Loucy (cell line): ENCODE data around the gene GDPD3.

Experiments
- H2AFZ ChIP-seq: fragments of 200-600 bp; sonication (generic); 2 replicates; pipeline ENCODE4 v1.6.0; 2016; ENCODE audit warnings: antibody characterized with exemption, mild to moderate bottlenecking, low read length, moderate library complexity
- H3F3A ChIP-seq: fragments of 200-600 bp; 2 replicates; pipeline ENCODE4 v1.6.0; 2016; ENCODE audit warnings: antibody characterized with exemption, low read depth, mild to moderate bottlenecking
- H3K27me3 ChIP-seq: fragments of 200-600 bp; sonication (generic); 2 replicates; pipeline ENCODE4 v1.6.1; 2014; ENCODE audit warnings: low read length, mild to moderate bottlenecking; ENCODE audit not compliant: insufficient read depth, poor library complexity, severe bottlenecking
- H3K36me3 ChIP-seq: fragments of 200-600 bp; sonication (generic); 2 replicates; pipeline ENCODE4 v1.6.1; 2016; ENCODE audit warnings: low read length; ENCODE audit not compliant: insufficient read depth
- H3K4me1 ChIP-seq: fragments of 200-600 bp; sonication (generic); 2 replicates; pipeline ENCODE4 v1.5.1; 2014; ENCODE audit warnings: low read length, mild to moderate bottlenecking; ENCODE audit not compliant: insufficient read depth, poor library complexity, severe bottlenecking
- H3K4me2 ChIP-seq: fragments of 200-600 bp; sonication (generic); 2 replicates; pipeline ENCODE4 v1.6.0; 2014; ENCODE audit warnings: antibody characterized with exemption, low read length, low read depth, mild to moderate bottlenecking; ENCODE audit not compliant: poor library complexity, severe bottlenecking
- H3K4me3 ChIP-seq: fragments of 200-600 bp; sonication (generic); 2 replicates; pipeline ENCODE4 v1.5.1; 2014; ENCODE audit warnings: low read length, mild to moderate bottlenecking, mixed read lengths; ENCODE audit not compliant: poor library complexity, severe bottlenecking
- H3K79me2 ChIP-seq: fragments of 200-600 bp; sonication (generic); 2 replicates; pipeline ENCODE4 v1.6.1; 2014; ENCODE audit warnings: low read length; ENCODE audit not compliant: insufficient read depth
- H3K9ac ChIP-seq: fragments of 200-600 bp; sonication (generic); 2 replicates; pipeline ENCODE4 v1.6.0; 2014; ENCODE audit warnings: mild to moderate bottlenecking, low read depth, low read length, moderate library complexity; ENCODE audit not compliant: poor library complexity, severe bottlenecking
- H3K9me2 ChIP-seq: fragments of 200-600 bp; sonication (generic); replicated peaks from 2 replicates; pipeline ENCODE4 v1.6.1; 2016; ENCODE audit warnings: low read depth, low read length, mixed read lengths
- H3K9me3 ChIP-seq: fragments of 200-600 bp; sonication (generic); 2 replicates; pipeline ENCODE4 v1.6.1; 2014; ENCODE audit warnings: mild to moderate bottlenecking, antibody characterized with exemption, low read length, low read depth; ENCODE audit not compliant: insufficient read depth
- H4K20me1 ChIP-seq: fragments of 200-600 bp; sonication (generic); 2 replicates; pipeline ENCODE4 v1.6.0; 2014; ENCODE audit warnings: antibody characterized with exemption, low read length, mild to moderate bottlenecking; ENCODE audit not compliant: insufficient read depth, poor library complexity, severe bottlenecking
- EZH2phosphoT487 ChIP-seq: fragments of 200-600 bp; IDR thresholded peaks from 2 replicates; pipeline ENCODE4 v1.6.1; 2018; ENCODE audit warnings: antibody characterized with exemption, mild to moderate bottlenecking, moderate library complexity, borderline replicate concordance
- TF ChIP-seq, protein P1 (sequence below): fragments of 200-600 bp; sonication (generic); conservative IDR thresholded peaks from 2 replicates; pipeline ENCODE4 v1.5.1; 2014; ENCODE audit warnings: mild to moderate bottlenecking, antibody characterized with exemption, low read length

The GDPD3 gene

DNA sequence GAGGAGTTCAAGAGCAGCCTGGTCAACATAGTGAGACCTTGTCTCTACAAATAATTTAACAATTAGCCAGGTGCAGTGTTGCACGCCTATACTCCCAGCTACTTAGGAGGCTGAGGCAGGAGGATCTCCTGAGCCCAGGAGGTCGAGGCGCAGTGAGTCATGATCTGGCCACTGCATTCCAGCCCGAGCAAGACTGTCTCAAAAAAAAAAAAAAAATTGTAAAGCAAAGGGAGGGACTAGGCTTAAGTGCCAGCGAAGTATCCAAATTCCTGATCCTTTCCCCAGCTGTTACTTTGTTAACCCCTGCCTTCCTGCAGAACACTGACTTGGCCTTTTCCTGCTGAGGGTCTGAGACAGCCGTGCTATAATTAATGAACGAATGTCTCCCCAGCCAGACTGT, 2.7 kb downstream of the GDPD3 start:
- Histone ChIP-seq H3K79me2 (no peaks in the 10 kb centered on the region), H3K9me3 (no peaks in the 10 kb centered on the region), H3K4me1 (no peaks in the 10 kb centered on the region), H2AFZ (no peak overlapping the region), H3K4me2 (no peak overlapping the region), H3K36me3 (no peaks in the 10 kb centered on the region), H3K9ac (no peak overlapping the region), H3F3A (no peaks in the 10 kb centered on the region), H4K20me1 (no peaks in the 10 kb centered on the region), H3K9me2 (no peaks in the 10 kb centered on the region), H3K27me3 (no peaks in the 10 kb centered on the region), H3K4me3 (no peak overlapping the region)
- TF ChIP-seq, protein P1, sequence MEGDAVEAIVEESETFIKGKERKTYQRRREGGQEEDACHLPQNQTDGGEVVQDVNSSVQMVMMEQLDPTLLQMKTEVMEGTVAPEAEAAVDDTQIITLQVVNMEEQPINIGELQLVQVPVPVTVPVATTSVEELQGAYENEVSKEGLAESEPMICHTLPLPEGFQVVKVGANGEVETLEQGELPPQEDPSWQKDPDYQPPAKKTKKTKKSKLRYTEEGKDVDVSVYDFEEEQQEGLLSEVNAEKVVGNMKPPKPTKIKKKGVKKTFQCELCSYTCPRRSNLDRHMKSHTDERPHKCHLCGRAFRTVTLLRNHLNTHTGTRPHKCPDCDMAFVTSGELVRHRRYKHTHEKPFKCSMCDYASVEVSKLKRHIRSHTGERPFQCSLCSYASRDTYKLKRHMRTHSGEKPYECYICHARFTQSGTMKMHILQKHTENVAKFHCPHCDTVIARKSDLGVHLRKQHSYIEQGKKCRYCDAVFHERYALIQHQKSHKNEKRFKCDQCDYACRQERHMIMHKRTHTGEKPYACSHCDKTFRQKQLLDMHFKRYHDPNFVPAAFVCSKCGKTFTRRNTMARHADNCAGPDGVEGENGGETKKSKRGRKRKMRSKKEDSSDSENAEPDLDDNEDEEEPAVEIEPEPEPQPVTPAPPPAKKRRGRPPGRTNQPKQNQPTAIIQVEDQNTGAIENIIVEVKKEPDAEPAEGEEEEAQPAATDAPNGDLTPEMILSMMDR, result no peak
- no peak for TF ChIP-seq EZH2phosphoT487

DNA sequence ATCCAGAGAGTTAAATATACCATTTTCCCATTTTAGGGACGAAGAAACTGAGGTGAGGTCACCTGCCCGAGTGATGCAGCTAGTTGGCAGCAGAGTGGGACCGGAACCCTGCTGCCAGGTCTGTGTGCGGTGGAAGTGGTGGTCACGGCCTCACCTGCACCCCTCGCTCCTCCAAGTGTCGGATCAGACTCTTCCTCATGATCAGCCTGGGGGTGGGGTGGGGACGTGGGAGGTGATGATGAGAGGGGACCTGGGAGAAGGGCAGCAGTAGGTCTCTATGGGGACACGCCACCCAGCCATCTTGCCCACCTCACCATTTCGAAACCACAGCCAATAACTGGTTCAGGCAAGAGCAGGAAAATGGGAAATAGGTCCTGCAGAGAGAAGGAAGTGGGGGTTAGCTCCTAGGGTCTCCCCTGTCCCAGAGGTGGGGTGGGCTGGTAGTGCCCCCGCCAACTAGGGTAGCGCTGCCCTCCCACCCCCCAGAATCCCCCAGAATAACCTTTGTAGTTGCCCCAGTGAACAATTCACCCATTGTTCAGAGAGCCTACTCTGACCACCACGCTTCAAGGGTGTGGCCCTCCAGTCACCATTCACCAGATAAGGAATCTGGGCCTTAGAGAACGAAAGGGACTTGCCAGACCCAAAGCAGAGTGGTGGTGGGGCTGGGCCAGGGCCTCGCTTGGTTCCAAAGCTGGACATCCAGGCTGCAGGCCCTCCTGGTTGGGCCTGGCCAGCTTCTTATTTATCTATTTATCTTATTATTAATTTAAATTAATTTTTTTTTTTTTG, 5.1 kb downstream of the GDPD3 start:
- Histone ChIP-seq H2AFZ (no peak overlapping the region), H3K9me2 (no peaks in the 10 kb centered on the region), H4K20me1 (no peaks in the 10 kb centered on the region), H3K36me3 (no peaks in the 10 kb centered on the region), H3K9me3 (no peaks in the 10 kb centered on the region), H3K27me3 (no peaks in the 10 kb centered on the region), H3K9ac (no peak overlapping the region), H3K4me1 (no peaks in the 10 kb centered on the region), H3K79me2 (no peaks in the 10 kb centered on the region), H3K4me3 (no peak overlapping the region), H3F3A (no peaks in the 10 kb centered on the region), H3K4me2 (no peak overlapping the region)
- TF ChIP-seq, protein P1, result no peak
- no peak for TF ChIP-seq EZH2phosphoT487

DNA sequence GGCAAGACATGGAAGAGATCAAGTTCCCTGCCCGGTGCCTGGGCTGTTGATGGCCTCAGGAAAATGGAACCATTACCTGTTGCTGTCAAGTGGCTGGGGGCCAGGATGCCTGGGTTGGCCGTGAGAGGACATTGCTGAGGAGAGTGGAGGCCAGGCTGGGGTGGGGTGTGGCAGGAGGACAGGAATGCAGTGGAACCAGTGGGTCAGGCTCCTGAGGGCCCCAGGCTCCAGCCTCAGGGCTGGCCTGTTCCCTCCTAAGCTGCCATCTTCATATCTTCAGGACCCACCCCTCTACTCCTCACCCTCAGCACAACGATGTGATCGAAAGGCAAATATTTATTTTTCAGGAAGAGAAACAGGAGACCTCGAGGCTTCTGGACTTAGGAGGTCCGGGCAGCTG, 8.8 kb downstream of the GDPD3 start:
- no peaks in the 10 kb centered on the region for H3K9me3 ChIP-seq
- no peaks in the 10 kb centered on the region for H3K9me2 ChIP-seq
- no peak overlapping the region for H3K4me2 ChIP-seq
- H3K4me1 ChIP-seq, result no peaks in the 10 kb centered on the region
- H3K79me2 ChIP-seq, result no peaks in the 10 kb centered on the region
- no peaks in the 10 kb centered on the region for H4K20me1 ChIP-seq
- no peaks in the 10 kb centered on the region for H3K27me3 ChIP-seq
- no peaks in the 10 kb centered on the region for H3F3A ChIP-seq
- H3K4me3 ChIP-seq, result no peak overlapping the region
- H3K9ac ChIP-seq, result no peak overlapping the region
- TF ChIP-seq, protein P1, result no peak
- TF ChIP-seq EZH2phosphoT487, result no peak
- H3K36me3 ChIP-seq, result no peaks in the 10 kb centered on the region
- H2AFZ ChIP-seq, result no peak overlapping the region
